ENCODE results near the gene MARCHF2. TPM values are rescaled to one million over a fixed set of nuclear protein-coding genes. Genes with fewer than 3 reads are reported as not detected.
"Not testable (repeated sequence)": the region's sequence is repeated elsewhere in the genome, so short reads cannot be mapped to it uniquely, and the experiment has no call there.

MARCHF2 gene, protein sequence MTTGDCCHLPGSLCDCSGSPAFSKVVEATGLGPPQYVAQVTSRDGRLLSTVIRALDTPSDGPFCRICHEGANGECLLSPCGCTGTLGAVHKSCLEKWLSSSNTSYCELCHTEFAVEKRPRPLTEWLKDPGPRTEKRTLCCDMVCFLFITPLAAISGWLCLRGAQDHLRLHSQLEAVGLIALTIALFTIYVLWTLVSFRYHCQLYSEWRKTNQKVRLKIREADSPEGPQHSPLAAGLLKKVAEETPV
- total RNA-seq = 74.8 and 186 TPM in 2 replicates

GRCh38 chr19:8412783-8413628, at the start of gene MARCHF2:
TSS of gene MARCHF2 (plus strand) at chr19:8413305. CDS start at chr19:8421841, 8,536 bp downstream.
- DNase-seq (ENCODE audit: low read depth) = peak; percentile 89

GRCh38 chr19:8363803-8364771, 49.0 kb upstream of the MARCHF2 start, which contains the start of gene ANGPTL4:
TSS of gene ANGPTL4 (plus strand) at chr19:8364155. CDS start at chr19:8364322, 167 bp downstream.
- peak; percentile 25 for DNase-seq (ENCODE audit: low read depth)

DNA sequence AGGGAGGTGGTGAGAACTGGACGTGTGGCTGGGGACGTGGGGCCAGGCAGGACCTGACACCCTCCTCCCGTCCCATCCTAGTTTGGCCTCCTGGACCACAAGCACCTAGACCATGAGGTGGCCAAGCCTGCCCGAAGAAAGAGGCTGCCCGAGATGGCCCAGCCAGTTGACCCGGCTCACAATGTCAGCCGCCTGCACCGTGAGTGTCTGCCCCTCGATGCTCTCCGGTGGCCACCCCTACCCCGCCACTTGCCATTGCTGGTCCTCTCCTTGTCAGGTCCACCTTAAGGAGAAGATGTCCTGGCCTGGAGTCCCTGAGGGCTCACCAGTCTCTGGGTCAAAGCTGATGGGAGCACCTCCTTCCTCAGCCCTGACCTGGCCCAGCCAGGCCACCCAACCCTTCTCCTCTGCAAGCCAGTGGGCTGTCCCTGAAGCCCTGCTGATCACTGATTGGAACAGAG, 47.0 kb upstream of the MARCHF2 start:
- no peak for DNase-seq (ENCODE audit: low read depth)

DNA sequence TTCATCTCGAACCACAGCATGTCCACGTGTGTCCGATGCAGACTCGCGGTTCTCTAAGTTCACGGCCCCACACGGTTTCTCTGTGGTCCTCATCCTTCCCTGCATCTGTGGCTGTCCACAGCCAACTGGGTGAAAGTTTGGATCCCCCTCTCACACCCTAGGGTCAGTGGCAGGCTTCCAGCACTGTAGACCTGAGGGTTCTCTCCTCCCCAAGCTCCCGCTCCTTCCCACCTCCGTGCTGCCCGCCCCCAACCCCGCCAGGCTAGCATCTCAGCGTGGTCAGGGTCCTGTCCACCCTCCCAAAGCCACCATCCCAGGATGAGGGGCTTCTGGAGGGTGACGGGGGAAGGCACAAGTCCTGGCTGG, 46.2 kb upstream of the MARCHF2 start:
- no peak for DNase-seq (ENCODE audit: low read depth)

DNA sequence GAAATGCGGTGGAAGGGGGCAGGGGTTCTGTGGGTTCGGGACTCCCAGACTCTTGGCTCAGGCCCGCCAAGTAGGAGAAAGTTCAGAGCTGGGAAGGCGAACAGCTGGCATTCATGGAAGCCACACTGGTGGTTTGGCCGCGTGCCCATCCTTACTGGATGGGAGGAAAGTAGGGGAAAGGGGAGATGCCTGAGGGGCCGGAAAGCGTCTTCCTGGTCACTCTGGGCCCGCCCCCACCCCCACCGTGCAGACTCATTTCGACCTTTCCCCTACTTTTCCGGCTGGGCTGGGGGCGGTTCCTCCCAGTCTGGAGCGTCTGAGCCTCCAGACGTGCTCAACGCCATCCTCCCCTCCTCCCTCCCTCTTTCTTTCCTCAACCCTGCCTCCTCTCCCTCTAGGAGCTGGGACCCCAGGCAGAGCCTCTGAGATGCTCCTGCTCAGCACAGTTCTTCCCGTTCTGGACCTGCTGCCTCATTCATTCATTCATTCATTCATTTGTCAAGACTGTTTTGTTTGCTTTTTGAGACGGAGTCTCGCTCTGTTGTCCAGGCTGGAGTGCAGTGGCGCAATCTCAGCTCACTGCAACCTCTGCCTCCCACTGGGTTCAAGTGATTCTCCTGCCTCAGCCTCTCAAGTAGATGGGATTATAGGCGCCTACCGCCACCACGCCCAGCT, 45.6 kb upstream of the MARCHF2 start:
- peak; percentile 90 for DNase-seq (ENCODE audit: low read depth)

DNA sequence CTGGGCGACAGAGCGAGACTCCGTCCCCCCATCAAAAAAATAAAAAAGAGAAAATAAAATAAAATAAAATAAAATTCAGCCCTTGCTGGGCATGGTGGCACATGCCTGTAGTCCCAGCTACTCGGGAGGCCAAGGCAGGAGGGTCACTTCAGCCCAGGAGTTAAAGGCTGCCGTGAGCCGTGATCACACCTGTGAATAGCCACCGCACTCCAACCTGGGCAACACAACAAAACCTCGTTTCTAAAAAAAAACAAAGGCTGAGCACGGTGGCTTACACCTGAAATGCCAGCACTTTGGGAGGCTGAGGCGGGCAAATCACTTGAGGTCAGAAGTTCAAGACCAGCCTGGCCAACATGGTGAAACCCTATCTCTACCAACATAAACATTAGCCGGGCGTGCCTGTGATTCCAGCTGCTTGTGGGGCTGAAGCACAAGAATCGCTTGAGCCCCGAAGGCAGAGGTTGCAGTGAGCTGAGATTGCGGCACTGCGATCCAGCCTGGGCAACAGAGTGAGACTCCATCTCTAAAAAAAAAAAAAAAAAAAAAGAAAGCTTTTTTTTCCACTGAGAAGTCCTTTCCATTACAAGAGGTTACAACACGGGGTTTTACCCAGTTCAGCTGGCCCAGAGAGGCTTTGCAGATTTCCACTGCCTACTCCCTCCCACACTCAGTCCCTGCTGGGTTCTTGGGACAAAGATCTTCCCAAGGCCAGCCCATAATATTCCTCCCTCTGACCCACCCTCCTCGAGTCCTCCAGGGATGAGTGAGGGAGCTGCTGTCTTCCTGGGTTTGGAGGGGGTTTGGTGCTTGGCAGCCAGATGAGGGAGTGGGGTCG, 42.7 kb upstream of the MARCHF2 start:
- DNase-seq (ENCODE audit: low read depth) = no peak

GRCh38 chr19:8371011-8371804, 41.9 kb upstream of the MARCHF2 start:
- DNase-seq (ENCODE audit: low read depth) = no peak

GRCh38 chr19:8373867-8374813, 39.0 kb upstream of the MARCHF2 start:
- no peak for DNase-seq (ENCODE audit: low read depth)

DNA sequence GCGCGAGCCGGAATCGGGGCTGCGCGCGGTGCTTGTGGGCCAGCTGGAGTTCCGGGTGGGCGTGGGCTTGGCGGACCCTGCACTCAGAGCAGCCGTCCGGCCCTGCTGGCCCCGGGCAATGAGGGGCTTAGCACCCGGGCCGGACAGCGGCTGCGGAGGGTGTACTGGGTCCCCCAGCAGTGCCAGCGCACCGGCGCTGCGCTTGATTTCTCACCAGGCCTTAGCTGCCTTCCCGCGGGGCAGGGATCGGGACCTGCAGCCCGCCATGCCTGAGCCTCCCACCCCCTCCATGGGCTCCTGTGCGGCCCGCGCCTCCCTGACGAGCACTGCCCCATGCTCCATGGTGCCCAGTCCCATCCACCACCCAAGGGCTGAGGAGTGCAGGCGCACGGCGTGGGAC, 37.3 kb upstream of the MARCHF2 start:
- DNase-seq (ENCODE audit: low read depth) = not testable (repeated sequence)

GRCh38 chr19:8376373-8376974, 36.6 kb upstream of the MARCHF2 start:
- not testable (repeated sequence) for DNase-seq (ENCODE audit: low read depth)

DNA sequence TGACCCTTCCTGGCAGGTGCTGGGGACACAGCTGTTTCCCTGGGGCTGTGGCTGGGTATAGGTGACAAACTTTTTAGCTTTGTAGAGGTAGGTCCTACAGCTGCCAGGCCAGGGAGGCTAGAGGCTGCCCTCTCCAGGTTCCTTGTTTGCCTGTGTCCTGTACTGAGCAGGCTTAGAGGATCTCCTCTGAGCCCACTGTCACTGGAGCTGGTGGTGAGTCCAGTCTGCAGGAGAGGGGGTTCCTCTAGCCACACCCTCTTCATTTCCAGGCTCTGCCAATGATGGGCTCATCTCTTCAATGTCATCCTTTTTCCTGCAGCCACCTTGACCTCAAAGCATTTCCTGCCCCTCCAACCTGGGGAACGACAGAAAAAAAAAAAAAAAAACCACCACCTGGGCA, 35.5 kb upstream of the MARCHF2 start:
- DNase-seq (ENCODE audit: low read depth) = no peak

DNA sequence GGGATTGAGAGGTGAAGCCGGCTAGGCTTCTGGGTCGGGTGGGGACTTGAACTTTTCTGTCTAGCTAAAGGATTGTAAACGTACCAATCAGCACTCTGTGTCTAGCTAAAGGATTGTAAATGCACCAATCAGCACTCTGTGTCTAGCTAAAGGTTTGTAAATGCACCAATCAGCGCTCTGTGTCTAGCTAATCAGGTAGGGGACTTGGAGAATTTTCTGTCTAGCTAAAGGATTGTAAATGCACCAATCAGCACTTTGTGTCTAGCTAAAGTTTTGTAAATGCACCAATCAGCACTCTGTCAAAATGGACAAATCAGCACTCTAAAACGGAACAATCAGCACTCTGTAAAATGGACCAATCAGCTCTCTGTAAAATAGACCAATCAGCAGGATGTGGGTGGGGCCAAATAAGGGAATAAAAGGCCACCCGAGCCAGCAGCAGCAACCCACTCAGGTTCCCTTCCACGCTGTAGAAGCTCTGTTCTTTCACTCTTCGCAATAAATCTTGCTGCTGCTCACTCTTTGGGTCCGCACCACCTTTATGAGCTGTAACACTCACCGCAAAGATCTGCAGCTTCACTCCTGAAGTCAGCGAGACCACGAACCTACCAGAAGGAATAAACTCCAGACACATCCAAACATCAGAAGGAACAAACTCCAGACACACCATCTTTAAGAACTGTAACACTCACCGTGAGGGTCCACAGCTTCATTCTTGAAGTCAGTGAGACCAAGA, 33.8 kb upstream of the MARCHF2 start:
- DNase-seq (ENCODE audit: low read depth) = not testable (repeated sequence)

DNA sequence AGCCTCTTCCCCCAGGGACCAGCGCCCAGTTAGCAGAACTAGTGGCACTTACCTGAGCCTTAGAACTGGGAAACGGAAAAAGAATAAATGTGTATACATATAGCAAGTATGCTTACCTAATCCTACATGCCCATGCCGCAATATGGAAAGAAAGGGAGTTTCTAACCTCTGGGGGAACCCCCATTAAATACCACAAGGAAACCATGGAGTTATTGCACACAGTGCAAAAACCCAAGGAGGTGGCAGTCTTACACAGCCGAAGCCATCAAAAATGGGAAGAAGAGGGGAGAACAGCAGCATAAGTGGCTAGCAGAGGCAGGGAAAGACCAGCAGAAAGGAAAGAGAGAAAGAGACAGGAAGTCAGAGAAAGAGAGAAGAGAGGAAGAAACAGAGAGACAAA, 28.5 kb upstream of the MARCHF2 start:
- DNase-seq (ENCODE audit: low read depth) = not testable (repeated sequence)

GRCh38 chr19:8385103-8385502, 28.0 kb upstream of the MARCHF2 start:
- not testable (repeated sequence) for DNase-seq (ENCODE audit: low read depth)

GRCh38 chr19:8385566-8385965, 27.5 kb upstream of the MARCHF2 start:
- DNase-seq (ENCODE audit: low read depth) = not testable (repeated sequence)

DNA sequence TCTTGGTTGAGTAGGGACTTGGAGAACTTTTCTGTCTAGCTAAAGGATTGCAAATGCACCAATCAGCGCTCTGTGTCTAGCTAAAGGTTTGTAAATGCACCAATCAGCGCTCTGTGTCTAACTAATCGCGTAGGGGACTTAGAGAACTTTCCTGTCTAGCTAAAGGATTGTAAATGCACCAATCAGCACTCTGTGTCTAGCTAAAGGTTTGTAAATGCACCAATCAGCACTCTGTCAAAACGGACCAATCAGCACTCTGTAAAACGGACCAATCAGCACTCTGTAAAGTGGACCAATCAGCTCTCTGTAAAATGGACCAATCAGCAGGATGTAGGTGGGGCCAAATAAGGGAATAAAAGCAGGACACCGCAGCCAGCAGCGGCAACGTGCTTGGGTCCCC, 26.7 kb upstream of the MARCHF2 start:
- not testable (repeated sequence) for DNase-seq (ENCODE audit: low read depth)

DNA sequence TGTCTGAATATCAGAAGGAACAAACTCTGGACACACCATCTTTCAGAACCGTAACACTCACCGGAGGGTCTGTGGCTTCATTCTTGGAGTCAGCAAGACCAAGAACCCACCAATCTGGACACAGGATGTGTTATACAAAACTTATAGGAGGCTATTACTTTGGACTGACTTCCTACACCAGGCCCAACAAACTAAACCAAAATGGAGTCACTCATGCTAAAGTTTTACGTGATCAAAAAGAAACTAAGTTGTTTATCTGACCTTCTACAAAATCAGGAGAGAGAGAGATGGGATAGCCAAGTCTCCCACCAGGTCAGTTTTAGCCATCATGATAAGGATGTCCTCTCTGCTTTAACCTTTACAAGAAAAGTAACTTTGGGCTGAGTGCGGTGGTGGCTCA, 26.1 kb upstream of the MARCHF2 start:
- no peak for DNase-seq (ENCODE audit: low read depth)
